ENCODE data around the gene PACS1. TPM values are rescaled to one million over a fixed set of nuclear protein-coding genes. Genes with fewer than 3 reads are reported as not detected.

Gene PACS1
- total RNA-seq, 3 donors from 2014 or later: 37.9 to 40.6 (median 38.6) TPM

GRCh38 chr11:66142370-66143263 is 72.5 kb downstream of the PACS1 start:
- Histone ChIP-seq H3K27me3 (no peaks in the 10 kb centered on the region), H3K36me3 (no peaks in the 10 kb centered on the region), H3K27ac (no peak overlapping the region), H3K4me3 (no peak overlapping the region), H3K4me1 (no peaks in the 10 kb centered on the region), H3K9me3 (no peaks in the 10 kb centered on the region)
- no peak for DNase-seq (ENCODE audit: low spot score in 2 of 2)
- TF ChIP-seq CTCF (IDR thresholded peaks at IDR 0.05): no peak
- no peak for TF ChIP-seq POLR2AphosphoS5 (IDR thresholded peaks at IDR 0.05)
- TF ChIP-seq POLR2A (IDR thresholded peaks at IDR 0.05): no peak
- intact Hi-C loops (cut with DNase I; ENCODE audit: low total_unique reads): no loop called here

- Histone ChIP-seq H3K27ac (no peak overlapping the region), H3K9me3 (no peaks in the 10 kb centered on the region), H3K36me3 (no peaks in the 10 kb centered on the region), H3K4me3 (no peak overlapping the region), H3K27me3 (no peaks in the 10 kb centered on the region), H3K4me1 (no peaks in the 10 kb centered on the region)
- no peak for DNase-seq (ENCODE audit: low spot score in 2 of 2)
- intact Hi-C loops (cut with DNase I; ENCODE audit: low total_unique reads): no loop called here
- no peak for TF ChIP-seq POLR2AphosphoS5 (IDR thresholded peaks at IDR 0.05)
- TF ChIP-seq CTCF (IDR thresholded peaks at IDR 0.05): no peak
- no peak for TF ChIP-seq POLR2A (IDR thresholded peaks at IDR 0.05)
Observed at GRCh38 chr11:66143264-66143566, 73.1 kb downstream of the PACS1 start.

- DNase-seq (ENCODE audit: low spot score in 2 of 2): no peak
- Histone ChIP-seq H3K27ac (no peak overlapping the region), H3K4me3 (no peak overlapping the region), H3K27me3 (no peaks in the 10 kb centered on the region), H3K36me3 (no peaks in the 10 kb centered on the region), H3K9me3 (no peaks in the 10 kb centered on the region), H3K4me1 (no peaks in the 10 kb centered on the region)
- TF ChIP-seq POLR2AphosphoS5 (IDR thresholded peaks at IDR 0.05) (no peak), CTCF (IDR thresholded peaks at IDR 0.05) (no peak), POLR2A (IDR thresholded peaks at IDR 0.05) (no peak)
- intact Hi-C loops (cut with DNase I; ENCODE audit: low total_unique reads): no loop called here
Observed at GRCh38 chr11:66143996-66144678, 74.1 kb downstream of the PACS1 start.

GRCh38 chr11:66146074-66146473 is 76.0 kb downstream of the PACS1 start:
- Histone ChIP-seq H3K4me1 (no peaks in the 10 kb centered on the region), H3K4me3 (no peak overlapping the region), H3K27me3 (no peaks in the 10 kb centered on the region), H3K9me3 (no peaks in the 10 kb centered on the region), H3K27ac (no peak overlapping the region), H3K36me3 (no peaks in the 10 kb centered on the region)
- no peak for DNase-seq (ENCODE audit: low spot score in 2 of 2)
- intact Hi-C loops (cut with DNase I; ENCODE audit: low total_unique reads): no loop called here
- no peak for TF ChIP-seq POLR2A (IDR thresholded peaks at IDR 0.05)
- TF ChIP-seq POLR2AphosphoS5 (IDR thresholded peaks at IDR 0.05): no peak
- TF ChIP-seq CTCF (IDR thresholded peaks at IDR 0.05): no peak

- Histone ChIP-seq H3K27ac (no peak overlapping the region), H3K4me3 (no peak overlapping the region), H3K9me3 (no peaks in the 10 kb centered on the region), H3K4me1 (no peaks in the 10 kb centered on the region), H3K36me3 (no peaks in the 10 kb centered on the region), H3K27me3 (no peaks in the 10 kb centered on the region)
- intact Hi-C loops (cut with DNase I; ENCODE audit: low total_unique reads): no loop called here
- TF ChIP-seq POLR2A (IDR thresholded peaks at IDR 0.05) (no peak), CTCF (IDR thresholded peaks at IDR 0.05) (no peak), POLR2AphosphoS5 (IDR thresholded peaks at IDR 0.05) (no peak)
- DNase-seq (ENCODE audit: low spot score in 2 of 2): no peak
Observed at GRCh38 chr11:66146940-66147339, 76.9 kb downstream of the PACS1 start.

Measured in breast epithelium (tissue), 4 donors.